Activated CD8-positive, alpha-beta memory T cell treated with anti-CD3 and anti-CD28 coated beads, Interleukin-2, amount 50 U/mL, for 1 hour (primary cell): ENCODE data around the gene PRRC1.
"Not testable (repeated sequence)": the region's sequence is repeated elsewhere in the genome, so short reads cannot be mapped to it uniquely, and the experiment has no call there.

ENCODE experiments used
- DNase-seq: peaks from one replicate; pipeline ENCODE4 v3.0.0-alpha.2; 2020; ENCODE audit errors: extremely low read depth

Gene PRRC1

GRCh38 chr5:127517480-127518318, at the start of gene PRRC1:
Gene PRRC1 (plus strand): TSS chr5:127517640. CDS start chr5:127523480, 5,840 bp downstream.
- peak; percentile 33 for DNase-seq

- no peak for DNase-seq
Measured at GRCh38 chr5:127471211-127471610, 46.2 kb upstream of the PRRC1 start.

DNA sequence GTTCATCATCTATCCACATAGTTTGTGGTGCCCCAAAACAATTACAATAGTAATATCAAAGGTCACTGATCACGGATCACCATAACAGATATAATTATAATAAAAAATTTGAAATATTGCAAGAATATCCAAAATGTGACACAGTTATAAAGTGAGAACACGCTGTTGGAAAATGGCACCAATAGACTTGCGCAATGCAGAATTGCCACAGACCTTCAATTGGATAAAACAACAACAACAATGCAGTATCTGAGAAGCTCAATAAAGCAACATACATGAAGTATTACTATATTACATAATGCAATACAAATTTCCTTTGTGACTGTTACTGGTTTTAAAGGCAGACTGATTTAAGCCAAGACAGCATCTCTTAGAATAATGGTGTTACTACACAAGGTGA, 44.7 kb upstream of the PRRC1 start:
- no peak for DNase-seq

GRCh38 chr5:127486471-127486870, 31.0 kb upstream of the PRRC1 start:
- no peak for DNase-seq

- no peak for DNase-seq
Measured at GRCh38 chr5:127492854-127493738, 24.3 kb upstream of the PRRC1 start.

DNA sequence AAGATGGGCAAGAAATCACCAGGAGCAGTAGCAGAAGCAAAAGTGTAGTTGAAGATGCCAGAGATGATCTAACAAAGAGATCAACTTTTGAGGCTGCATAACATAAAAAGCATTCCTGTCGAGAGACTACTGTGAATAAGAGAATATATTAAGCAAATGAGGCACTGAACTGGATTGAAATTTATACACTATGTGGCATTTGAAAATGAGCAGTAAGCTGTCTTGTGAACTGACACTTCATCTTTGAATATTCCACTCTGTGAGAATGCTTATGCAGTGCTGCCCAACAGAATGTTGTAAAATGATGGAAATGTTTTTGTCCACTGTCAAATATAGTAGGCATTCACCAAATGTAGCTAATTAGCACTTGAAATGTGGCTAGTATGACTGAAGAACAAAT, 18.9 kb upstream of the PRRC1 start:
- no peak for DNase-seq

DNA sequence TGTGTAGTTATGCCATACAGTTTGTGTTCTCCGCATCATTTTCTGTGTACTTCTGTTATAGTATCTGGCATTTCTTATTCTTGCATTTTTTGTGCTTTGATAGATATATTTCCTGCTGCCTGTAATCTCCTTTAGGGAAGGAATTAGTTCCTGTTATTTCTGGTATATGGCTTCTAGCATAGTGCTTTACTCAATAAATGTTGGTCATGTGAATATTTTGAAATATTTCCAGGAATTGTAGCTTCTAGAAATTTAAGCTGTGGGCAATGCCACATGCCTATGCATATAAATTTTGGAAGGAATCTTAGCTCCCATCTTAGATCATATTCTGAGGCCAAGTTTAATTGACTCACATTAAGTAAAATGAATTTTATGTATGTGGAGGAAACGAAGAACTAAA, 11.5 kb upstream of the PRRC1 start:
- no peak for DNase-seq

- DNase-seq = no peak
Measured at GRCh38 chr5:127506616-127507015, 10.8 kb upstream of the PRRC1 start.

DNA sequence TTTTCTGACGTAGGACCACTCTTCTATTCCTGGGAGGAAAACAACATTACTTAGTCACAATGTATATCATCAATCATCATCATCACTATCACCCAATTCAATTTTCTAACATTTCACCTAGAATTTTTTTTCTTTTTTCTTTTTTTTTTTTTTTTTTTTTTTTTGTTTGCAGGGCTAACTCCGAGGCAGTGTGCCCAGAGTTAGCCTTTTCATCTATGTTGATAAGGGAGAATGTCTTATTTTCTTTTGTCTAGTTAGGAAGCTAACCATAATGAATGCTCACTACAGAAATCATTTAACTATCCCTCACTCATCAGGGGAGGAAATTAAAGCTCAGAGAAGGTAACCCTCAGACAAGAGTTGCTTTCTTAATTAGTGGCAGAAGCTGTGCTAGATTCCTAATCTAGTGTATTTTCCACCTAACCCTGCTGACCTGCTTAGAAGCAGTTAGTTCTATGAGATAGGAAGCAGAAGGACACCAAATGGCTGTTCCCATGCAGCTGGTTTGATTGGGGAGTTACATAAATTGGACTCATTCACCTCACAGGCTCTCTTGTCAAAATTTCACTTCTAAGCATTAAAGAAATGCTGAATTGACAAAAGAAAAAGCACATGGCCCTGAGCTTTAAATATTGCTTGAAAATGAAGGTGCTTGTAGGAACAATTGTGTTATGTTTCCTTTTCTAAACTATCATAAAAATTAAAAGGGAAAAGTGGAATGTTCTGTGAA, 8.6 kb upstream of the PRRC1 start:
- DNase-seq = no peak

DNA sequence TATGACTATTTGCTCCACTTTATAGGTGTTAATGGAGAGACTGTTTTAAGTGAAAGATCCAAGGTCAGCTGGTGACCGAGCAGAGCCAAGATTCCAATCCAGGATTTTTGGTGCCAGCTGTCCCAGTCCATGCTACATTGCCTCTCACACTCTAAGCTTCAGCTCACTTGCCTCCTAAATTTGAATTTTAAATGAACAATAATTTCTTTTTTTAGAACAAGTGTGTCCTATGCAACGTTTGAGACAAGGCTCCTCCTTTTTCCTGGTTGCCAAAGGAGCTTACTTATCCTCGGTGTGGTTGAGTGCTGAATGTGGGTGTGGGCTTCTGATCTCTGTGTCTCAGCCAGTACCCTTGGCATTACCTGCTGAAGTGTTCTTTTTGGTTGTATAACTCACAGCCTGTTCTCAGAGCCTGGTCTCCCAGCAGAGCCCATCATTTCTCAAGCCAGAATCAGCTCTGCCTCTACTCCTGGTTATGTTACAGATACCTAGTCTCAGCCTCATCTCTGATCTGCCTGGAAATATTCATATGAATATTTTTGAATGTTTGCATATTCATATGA, 4.0 kb upstream of the PRRC1 start:
- no peak for DNase-seq

GRCh38 chr5:127514816-127515215, 2.6 kb upstream of the PRRC1 start:
- no peak for DNase-seq

- DNase-seq = no peak
Measured at GRCh38 chr5:127515693-127516440, 1.6 kb upstream of the PRRC1 start.

- no peak for DNase-seq
Measured at GRCh38 chr5:127517110-127517479, 345 bp upstream of the PRRC1 start.

DNA sequence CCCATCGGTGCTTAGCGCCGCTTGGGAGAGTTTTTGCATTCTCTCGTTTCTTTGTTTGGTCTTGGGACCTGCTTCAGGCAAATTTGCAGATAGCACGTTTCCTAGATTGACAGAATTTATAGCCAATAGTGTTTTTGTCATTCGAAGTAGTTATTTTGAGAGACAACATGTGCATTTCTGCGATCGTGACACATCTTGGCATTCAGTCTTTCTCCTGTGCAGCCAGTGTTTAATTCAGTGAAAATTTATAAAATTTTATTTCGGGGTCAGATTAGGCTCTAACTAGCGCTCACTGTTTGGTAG, 830 bp downstream of the PRRC1 start:
- DNase-seq = no peak

DNA sequence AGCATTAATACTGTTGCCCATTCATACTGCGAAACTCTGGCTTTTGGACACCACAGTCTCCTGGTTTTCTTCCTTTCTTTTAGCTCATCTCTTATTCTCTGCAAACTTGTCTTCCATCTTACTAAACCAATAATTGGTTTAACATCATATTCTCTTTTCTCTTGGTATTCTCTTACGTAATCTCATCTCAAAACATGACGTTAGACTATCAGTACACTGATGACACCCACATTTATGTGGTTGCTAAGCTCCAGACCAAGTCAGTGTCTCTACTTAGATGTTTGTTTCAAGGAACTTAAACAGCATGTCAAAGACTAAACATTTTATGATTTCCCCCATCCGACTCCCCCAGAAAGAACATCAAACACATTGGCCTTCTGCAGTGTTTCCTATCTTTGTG, 2.1 kb downstream of the PRRC1 start:
- DNase-seq = no peak

GRCh38 chr5:127521138-127521770, 3.8 kb downstream of the PRRC1 start:
- DNase-seq = no peak

GRCh38 chr5:127525181-127525580, 7.7 kb downstream of the PRRC1 start:
- no peak for DNase-seq

GRCh38 chr5:127529904-127530682, 12.7 kb downstream of the PRRC1 start:
- no peak for DNase-seq

- no peak for DNase-seq
Measured at GRCh38 chr5:127536687-127537086, 19.2 kb downstream of the PRRC1 start.

- DNase-seq = not testable (repeated sequence)
Measured at GRCh38 chr5:127540553-127540952, 23.1 kb downstream of the PRRC1 start.
